Astrocyte (in vitro differentiated cells and primary cell): ENCODE results near the gene TMEM116. TPM values are rescaled to one million over a fixed set of nuclear protein-coding genes. Genes with fewer than 3 reads are reported as not detected.
"Not testable (repeated sequence)": the region's sequence is repeated elsewhere in the genome, so short reads cannot be mapped to it uniquely, and the experiment has no call there.

Source experiments
- DNase-seq: peaks from one replicate; pipeline ENCODE4 v3.0.0-alpha.2; 2010; ENCODE audit warnings: low read depth
- FAIRE-seq: peaks from 2 replicates; lab custom pipeline; 2011; peaks lifted over from hg19 to GRCh38; lab: Jason Lieb, UNC
- H2AFZ ChIP-seq: 2 replicates; pipeline ENCODE4 v1.6.0; 2012; ENCODE audit warnings: low read depth, low read length, inconsistent platforms
- H3K27ac ChIP-seq: 2 replicates; pipeline ENCODE4 v1.5.1; 2011; ENCODE audit warnings: low read depth, low read length, inconsistent platforms
- H3K27me3 ChIP-seq: 2 replicates; pipeline ENCODE4 v1.6.0; 2011; ENCODE audit warnings: low read length, inconsistent platforms; ENCODE audit not compliant: insufficient read depth
- H3K36me3 ChIP-seq: 2 replicates; pipeline ENCODE4 v1.5.1; 2011; ENCODE audit warnings: low read length, inconsistent platforms; ENCODE audit not compliant: insufficient read depth
- H3K4me1 ChIP-seq: 2 replicates; pipeline ENCODE4 v1.5.1; 2011; ENCODE audit warnings: low read length, inconsistent platforms; ENCODE audit not compliant: insufficient read depth
- H3K4me2 ChIP-seq: 2 replicates; pipeline ENCODE4 v1.6.0; 2012; ENCODE audit warnings: low read length, inconsistent platforms
- H3K4me3 ChIP-seq: 2 replicates; pipeline ENCODE4 v1.5.1; 2011; ENCODE audit warnings: low read depth, mild to moderate bottlenecking, low read length, inconsistent platforms; ENCODE audit not compliant: insufficient read depth
- H3K79me2 ChIP-seq: 2 replicates; pipeline ENCODE4 v1.6.0; 2012; ENCODE audit warnings: mild to moderate bottlenecking, low read length, inconsistent platforms; ENCODE audit not compliant: insufficient read depth
- H3K9ac ChIP-seq: 2 replicates; pipeline ENCODE4 v1.6.0; 2012; ENCODE audit warnings: mild to moderate bottlenecking, low read length, inconsistent platforms
- H3K9me3 ChIP-seq: 2 replicates; pipeline ENCODE4 v1.5.1; 2012; ENCODE audit warnings: low read depth, mild to moderate bottlenecking, low read length, inconsistent platforms; ENCODE audit not compliant: insufficient read depth
- H4K20me1 ChIP-seq: 2 replicates; pipeline ENCODE4 v1.6.0; 2012; ENCODE audit warnings: low read length, inconsistent platforms; ENCODE audit not compliant: insufficient read depth
- H3K27ac Mint-ChIP-seq: one replicate; pipeline ENCODE4 v1.8.0; 2021; ENCODE audit warnings: mild to moderate bottlenecking, mixed read lengths; ENCODE audit not compliant: unreplicated experiment
- H3K27me3 Mint-ChIP-seq: one replicate; pipeline ENCODE4 v1.8.0; 2021; ENCODE audit warnings: low read depth, mixed read lengths; ENCODE audit not compliant: unreplicated experiment
- H3K36me3 Mint-ChIP-seq: one replicate; pipeline ENCODE4 v1.8.0; 2021; ENCODE audit warnings: low read depth, mixed read lengths; ENCODE audit not compliant: unreplicated experiment
- H3K4me1 Mint-ChIP-seq: one replicate; pipeline ENCODE4 v1.8.0; 2021; ENCODE audit warnings: low read depth, mixed read lengths; ENCODE audit not compliant: unreplicated experiment
- H3K4me3 Mint-ChIP-seq: one replicate; pipeline ENCODE4 v1.8.0; 2021; ENCODE audit warnings: mild to moderate bottlenecking, moderate library complexity, mixed read lengths; ENCODE audit not compliant: unreplicated experiment
- H3K9me3 Mint-ChIP-seq: one replicate; pipeline ENCODE4 v1.8.0; 2021; ENCODE audit warnings: mild to moderate bottlenecking, mixed read lengths; ENCODE audit not compliant: unreplicated experiment
- EZH2 ChIP-seq: IDR thresholded peaks from 2 replicates; pipeline ENCODE4 v1.6.1; 2012; ENCODE audit warnings: mild to moderate bottlenecking, low read length, inconsistent platforms; ENCODE audit not compliant: insufficient read depth
- total RNA-seq: library from RNA; stranded (reverse); gene quantifications from 2 replicates; pipeline ENCODE4 v1.2.1, GENCODE V29; 2021
- TF ChIP-seq, protein P1 (sequence below): IDR thresholded peaks from 2 replicates; pipeline ENCODE4 v1.5.1; 2011; ENCODE audit warnings: low read depth, mild to moderate bottlenecking, inconsistent platforms, low read length, moderate library complexity; ENCODE audit not compliant: insufficient read depth

Gene TMEM116
- total RNA-seq, 1 donor from 2014 or later = 7.5 TPM

DNA sequence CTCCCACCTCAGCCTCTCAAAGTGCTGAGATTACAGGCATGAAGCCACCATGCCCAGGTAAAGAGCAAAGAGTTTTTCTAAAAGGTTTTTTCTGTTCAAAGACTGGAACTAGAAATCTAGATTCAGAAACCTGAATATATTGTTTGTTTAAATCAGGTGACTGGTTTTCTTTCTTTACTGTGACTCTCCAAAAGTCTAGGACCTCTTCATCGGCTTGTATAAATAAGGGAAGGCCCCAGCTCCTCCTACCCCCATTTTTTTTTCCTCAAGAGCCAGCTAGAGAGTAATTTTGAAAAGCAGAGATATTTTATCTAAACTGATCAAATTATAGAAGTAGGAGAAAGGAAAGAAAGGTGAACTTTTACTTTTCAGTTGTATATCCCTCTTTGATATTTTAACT is 48.0 kb downstream of the TMEM116 start:
- FAIRE-seq (no peak), DNase-seq (no peak)
- peaks cover 12% of the 10 kb centered on the region for H3K36me3 Mint-ChIP-seq
- Histone ChIP-seq H2AFZ (no peak overlapping the region), H3K27me3 (no peaks in the 10 kb centered on the region), H3K27ac (no peak overlapping the region), H3K4me2 (no peak overlapping the region), H3K4me1 (no peaks in the 10 kb centered on the region), H3K9ac (no peak overlapping the region), H4K20me1 (no peaks in the 10 kb centered on the region), H3K79me2 (no peaks in the 10 kb centered on the region), H3K36me3 (no peaks in the 10 kb centered on the region), H3K9me3 (no peaks in the 10 kb centered on the region), H3K4me3 (no peak overlapping the region)
- no peak for TF ChIP-seq EZH2
- TF ChIP-seq, protein P1, sequence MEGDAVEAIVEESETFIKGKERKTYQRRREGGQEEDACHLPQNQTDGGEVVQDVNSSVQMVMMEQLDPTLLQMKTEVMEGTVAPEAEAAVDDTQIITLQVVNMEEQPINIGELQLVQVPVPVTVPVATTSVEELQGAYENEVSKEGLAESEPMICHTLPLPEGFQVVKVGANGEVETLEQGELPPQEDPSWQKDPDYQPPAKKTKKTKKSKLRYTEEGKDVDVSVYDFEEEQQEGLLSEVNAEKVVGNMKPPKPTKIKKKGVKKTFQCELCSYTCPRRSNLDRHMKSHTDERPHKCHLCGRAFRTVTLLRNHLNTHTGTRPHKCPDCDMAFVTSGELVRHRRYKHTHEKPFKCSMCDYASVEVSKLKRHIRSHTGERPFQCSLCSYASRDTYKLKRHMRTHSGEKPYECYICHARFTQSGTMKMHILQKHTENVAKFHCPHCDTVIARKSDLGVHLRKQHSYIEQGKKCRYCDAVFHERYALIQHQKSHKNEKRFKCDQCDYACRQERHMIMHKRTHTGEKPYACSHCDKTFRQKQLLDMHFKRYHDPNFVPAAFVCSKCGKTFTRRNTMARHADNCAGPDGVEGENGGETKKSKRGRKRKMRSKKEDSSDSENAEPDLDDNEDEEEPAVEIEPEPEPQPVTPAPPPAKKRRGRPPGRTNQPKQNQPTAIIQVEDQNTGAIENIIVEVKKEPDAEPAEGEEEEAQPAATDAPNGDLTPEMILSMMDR = no peak
- no peak overlapping the region for H3K4me3 Mint-ChIP-seq
- H3K27me3 Mint-ChIP-seq = no peaks in the 10 kb centered on the region
- no peak overlapping the region for H3K27ac Mint-ChIP-seq
- peaks cover 23% of the 10 kb centered on the region for H3K9me3 Mint-ChIP-seq
- H3K4me1 Mint-ChIP-seq = no peaks in the 10 kb centered on the region

DNA sequence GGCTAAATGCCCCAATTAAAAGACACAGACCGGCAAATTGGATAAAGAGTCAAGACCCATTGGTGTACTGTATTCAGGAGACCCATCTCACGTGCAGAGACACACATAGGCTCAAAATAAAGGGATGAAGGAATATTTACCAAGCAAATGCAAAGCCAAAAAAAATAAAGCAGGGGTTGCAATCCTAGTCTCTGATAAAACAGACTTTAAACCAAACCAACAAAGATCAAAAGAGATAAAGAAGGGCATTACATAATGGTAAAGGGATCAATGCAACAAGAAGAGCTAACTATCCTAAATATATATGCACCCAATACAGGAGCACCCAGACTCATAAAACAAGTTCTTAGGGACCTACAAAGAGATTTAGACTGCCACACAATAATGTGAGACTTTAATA is 53.4 kb downstream of the TMEM116 start:
- not testable (repeated sequence) for H3K79me2 ChIP-seq, H4K20me1 ChIP-seq, H3K27ac Mint-ChIP-seq, H3K36me3 ChIP-seq, H3K9ac ChIP-seq, DNase-seq, FAIRE-seq, H3K4me1 ChIP-seq, H3K4me2 ChIP-seq, H3K9me3 ChIP-seq, H3K4me3 ChIP-seq, H3K27me3 Mint-ChIP-seq, H2AFZ ChIP-seq, H3K4me1 Mint-ChIP-seq, H3K27ac ChIP-seq, H3K27me3 ChIP-seq, H3K4me3 Mint-ChIP-seq
- peaks cover 26% of the 10 kb centered on the region for H3K9me3 Mint-ChIP-seq
- peaks cover 31% of the 10 kb centered on the region for H3K36me3 Mint-ChIP-seq

DNA sequence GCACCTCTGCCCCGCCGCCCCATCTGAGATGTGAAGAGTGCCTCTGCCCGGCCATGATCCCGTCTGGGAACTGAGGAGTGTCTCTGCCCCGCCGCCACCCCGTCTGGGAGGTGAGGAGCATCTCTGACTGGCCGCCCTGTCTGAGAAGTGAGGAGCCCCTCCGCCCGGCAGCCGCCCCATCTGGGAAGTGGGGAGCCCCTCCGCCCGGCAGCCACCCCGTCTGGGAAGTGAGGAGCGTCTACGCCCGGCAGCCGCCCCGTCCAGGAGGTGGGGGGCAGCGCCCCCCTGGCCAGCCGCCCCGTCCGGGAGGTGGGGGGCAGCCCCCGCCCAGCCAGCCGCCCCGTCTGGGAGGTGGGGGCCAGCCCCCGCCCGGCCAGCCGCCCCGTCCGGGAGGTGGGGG is 55.7 kb downstream of the TMEM116 start:
- H3K27me3 Mint-ChIP-seq, H3K4me2 ChIP-seq, H3K27ac Mint-ChIP-seq, H3K27me3 ChIP-seq, H3K4me3 Mint-ChIP-seq, H3K79me2 ChIP-seq, H3K27ac ChIP-seq, FAIRE-seq, H2AFZ ChIP-seq, H3K9ac ChIP-seq, H3K4me1 ChIP-seq, H3K36me3 ChIP-seq, H4K20me1 ChIP-seq, H3K4me1 Mint-ChIP-seq, H3K4me3 ChIP-seq, H3K9me3 ChIP-seq, DNase-seq: not testable (repeated sequence)
- H3K9me3 Mint-ChIP-seq = peaks cover 21% of the 10 kb centered on the region
- H3K36me3 Mint-ChIP-seq = peaks cover 31% of the 10 kb centered on the region

DNA sequence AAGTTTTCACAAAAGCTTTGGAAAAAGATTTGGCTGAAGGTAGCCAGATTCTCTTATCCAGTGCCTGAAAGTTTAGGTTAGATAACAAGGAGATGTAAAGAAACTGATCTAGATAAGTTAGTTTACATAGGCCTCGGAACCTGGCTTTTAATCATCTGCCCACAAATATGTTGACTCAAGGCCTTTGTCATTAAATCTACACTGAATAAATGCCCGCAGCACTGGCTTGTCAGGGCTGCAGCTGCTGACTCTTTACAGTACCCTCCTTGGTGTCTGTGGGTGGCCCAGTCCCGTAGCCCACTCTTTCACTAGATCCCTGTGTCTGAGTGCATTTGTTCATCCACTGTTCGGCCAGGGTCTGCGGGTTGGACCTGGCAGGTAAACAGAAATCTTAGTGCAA is 58.0 kb downstream of the TMEM116 start:
- H3K36me3 Mint-ChIP-seq = peaks cover 21% of the 10 kb centered on the region
- Histone ChIP-seq H3K4me1 (no peaks in the 10 kb centered on the region), H3K4me2 (no peak overlapping the region), H3K9ac (no peak overlapping the region), H3K79me2 (no peaks in the 10 kb centered on the region), H3K36me3 (no peaks in the 10 kb centered on the region), H3K9me3 (no peaks in the 10 kb centered on the region), H3K4me3 (no peak overlapping the region), H4K20me1 (no peaks in the 10 kb centered on the region), H3K27me3 (no peaks in the 10 kb centered on the region), H2AFZ (no peak overlapping the region), H3K27ac (no peak overlapping the region)
- no peak for FAIRE-seq
- DNase-seq = no peak
- H3K9me3 Mint-ChIP-seq = peaks cover 7% of the 10 kb centered on the region
- no peaks in the 10 kb centered on the region for H3K27me3 Mint-ChIP-seq
- H3K4me1 Mint-ChIP-seq = no peaks in the 10 kb centered on the region
- H3K27ac Mint-ChIP-seq = no peak overlapping the region
- H3K4me3 Mint-ChIP-seq = no peak overlapping the region
- TF ChIP-seq, protein P1 = no peak
- TF ChIP-seq EZH2 = no peak
